NOMO-1 treated with dmso at 0.1 percent for 144 hours (cell line): ENCODE results near the gene HOXA9.

Experiments
- DNase-seq: peaks from one replicate; lab custom pipeline; 2025; ENCODE audit not compliant: unreplicated experiment; lab: John Stamatoyannopoulos, UW

HOXA9 gene

DNA sequence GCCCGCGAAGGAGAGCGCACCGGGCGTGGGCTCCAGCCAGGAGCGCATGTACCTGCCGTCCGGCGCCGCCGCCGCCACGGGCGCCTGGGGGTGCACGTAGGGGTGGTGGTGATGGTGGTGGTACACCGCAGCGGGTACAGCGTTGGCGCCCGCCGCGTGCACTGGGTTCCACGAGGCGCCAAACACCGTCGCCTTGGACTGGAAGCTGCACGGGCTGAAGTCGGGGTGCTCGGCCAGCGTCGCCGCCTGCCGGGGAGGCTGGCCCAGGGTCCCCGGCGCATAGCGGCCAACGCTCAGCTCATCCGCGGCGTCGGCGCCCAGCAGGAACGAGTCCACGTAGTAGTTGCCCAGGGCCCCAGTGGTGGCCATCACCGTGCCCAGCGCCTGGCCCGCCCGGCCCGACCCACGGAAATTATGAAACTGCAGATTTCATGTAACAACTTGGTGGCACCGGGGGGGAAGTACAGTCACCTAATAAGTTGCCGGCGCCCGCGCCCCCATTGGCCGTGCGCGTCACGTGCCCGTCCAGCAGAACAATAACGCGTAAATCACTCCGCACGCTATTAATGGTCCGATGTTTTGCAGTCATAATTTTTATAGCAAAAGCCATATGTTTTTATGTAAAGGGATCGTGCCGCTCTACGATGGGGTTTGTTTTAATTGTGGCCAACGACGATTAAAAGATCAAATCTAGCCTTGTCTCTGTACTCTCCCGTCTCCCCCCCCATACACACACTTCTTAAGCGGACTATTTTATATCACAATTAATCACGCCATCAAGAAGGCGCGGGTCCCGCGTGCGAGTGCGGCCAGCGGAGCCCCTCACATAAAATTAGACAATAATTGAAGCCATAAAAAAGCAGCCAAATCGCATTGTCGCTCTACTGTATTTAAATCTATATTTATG, at the start of gene HOXA9:
HOXA9 (minus strand) TSS at position 449 of the 907 bp plus-strand sequence; CDS start at position 369, 80 bp downstream.
- DNase-seq: peak; percentile 81

DNA sequence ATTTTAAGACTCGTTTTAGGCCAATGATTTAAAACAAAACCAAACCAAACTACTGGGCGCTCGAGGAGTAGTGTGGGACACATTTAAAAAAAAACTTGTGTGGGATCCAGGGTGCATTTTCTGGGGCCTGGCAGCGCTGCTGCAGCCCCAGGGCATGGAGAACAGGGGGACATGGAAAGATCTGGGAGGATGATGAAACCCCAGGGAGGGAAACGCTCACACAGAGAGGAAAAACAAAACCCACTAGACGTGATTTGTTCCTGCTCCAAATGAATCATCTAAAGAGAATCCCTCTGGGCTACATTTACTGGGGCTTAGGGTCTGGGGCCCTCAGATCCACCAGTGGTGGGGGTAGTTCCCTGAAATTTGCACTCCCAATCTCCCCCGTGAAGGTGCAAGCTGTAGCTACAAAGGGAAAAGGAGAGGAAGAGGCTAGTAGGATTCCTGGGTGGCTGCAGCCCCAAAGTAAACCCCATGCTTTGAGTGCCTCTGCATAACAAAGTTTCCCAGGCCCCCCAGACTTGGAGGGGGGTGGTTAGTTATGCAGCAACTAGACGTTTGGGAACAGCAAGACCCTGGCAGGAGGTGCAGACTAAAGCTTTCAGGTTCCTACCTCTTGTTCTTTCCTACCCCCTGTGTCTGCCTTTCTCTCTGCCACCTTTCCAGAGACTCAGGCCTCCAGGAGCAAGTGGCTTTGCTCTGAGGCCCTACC, 49.1 kb upstream of the HOXA9 start:
- no peak for DNase-seq

DNA sequence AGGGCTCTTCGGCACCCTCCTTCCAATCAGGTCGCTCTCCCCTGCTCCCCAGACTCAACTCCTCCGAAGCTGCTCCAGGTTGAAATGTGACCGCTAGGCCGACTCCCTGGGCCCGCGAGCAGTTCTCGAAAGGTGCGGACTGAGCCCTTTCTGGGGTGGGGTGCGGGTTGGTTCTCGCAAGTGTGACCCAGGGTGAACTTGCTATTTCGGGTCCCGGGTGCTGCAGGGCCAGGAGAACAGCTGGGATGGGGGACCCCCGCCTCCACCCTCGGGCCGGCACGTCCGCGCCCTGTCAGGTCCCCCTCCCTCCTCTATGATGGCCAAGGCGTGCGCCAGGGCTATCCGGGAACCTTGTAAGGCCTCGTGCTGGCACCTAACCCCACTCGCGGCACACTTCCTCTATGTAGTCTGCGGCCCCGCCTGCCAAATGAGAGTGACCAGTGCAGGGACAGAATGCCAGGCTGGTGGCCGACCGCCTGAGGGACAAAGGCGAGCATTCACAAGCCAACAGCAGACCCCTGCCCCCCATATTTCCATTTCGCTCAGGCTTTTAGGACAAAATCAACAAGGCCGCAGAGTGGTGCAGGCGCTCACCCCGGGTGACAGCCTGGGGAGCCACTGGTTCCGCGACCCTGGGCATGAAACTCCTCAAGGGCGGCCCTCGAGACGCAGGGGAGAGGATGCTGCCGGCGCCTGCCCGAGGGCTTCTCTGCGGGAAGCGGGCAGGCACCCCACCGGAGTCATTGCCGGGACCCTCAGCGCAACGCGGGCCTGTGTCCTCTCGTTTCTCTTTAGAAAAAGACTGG, 48.3 kb upstream of the HOXA9 start:
- DNase-seq: no peak

DNA sequence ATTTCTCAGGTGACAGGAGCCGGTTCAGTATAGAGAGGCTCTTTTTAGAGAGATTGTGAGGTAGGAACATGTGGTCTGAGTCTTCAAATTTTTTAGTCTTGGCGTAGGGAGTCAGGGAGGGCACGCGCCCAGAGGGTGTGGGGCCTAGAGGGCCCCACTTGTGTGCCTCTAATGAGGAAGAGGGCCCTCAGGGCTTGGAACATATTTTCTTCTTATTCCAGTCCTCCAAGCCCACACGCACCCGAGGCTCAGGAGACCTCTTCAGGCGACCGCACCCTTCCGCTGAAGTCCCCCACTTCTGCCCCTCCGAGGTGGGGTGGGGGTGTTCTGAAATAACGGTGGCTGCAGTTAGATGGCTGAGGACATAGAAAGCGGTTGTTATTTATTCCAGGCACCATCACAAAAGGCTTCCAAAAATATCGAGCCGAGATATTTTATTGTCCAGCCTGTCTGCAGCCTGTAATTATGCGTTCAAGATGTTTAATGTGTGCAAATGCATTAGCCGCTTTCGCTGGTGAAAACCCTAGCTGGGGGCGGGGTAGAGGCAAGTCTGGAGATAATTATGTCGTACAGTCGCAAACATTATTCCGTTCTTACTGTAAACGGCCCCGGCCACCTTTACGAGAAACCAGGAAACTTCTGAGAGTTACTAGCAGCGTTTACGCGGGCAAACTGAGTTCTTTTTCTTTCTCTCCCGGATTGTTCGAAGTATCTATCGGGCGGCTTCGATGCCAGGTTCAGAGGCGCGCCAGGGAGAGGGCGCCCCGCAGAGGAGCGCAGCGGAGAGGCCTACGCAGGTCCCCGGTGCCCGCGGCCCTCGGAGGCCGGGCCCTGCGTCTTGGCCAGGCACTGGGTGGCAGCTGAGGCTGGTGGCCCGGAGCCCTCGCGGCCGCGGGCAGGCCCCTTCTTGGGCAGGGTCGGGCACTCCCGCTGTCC, 47.4 kb upstream of the HOXA9 start:
- DNase-seq: no peak

DNA sequence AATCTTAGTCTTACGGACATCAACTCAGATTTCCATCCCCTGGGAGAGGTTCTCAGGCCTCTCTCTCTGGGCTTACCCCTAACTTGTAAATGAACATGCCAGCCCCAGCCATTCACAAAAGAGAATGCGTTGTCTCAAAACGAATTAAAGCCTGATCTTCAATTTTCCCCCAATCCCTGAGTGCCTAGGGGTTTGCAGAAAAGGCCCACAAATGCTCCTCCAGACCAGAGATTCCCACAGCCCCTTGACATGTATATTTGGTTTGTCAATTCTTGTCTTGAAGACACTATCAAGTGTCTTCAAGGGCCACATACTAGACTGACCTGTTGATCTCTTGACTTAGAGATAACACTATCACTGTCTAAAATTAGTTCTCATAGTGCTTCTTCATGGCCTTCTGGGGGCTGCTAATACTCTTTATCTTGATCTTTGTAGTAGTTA, 46.4 kb upstream of the HOXA9 start:
- DNase-seq: no peak

DNA sequence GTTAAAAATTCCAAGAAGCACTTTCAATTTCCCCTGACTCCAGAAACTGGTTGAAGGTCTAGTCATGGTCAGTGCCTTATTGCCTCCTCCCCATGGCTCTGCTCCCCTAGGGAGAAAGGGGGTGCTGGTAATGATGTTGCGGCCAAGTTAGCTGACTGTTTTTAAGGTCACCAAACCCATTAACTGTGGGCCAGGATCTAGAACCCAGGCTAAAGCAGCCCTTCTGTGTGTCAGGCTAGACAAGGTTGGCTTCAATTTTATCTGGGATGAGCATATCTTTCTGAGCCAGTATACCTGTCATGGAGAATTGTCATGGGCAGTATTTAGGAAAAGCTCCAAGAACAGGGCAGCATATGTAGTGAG, 45.7 kb upstream of the HOXA9 start:
- no peak for DNase-seq

DNA sequence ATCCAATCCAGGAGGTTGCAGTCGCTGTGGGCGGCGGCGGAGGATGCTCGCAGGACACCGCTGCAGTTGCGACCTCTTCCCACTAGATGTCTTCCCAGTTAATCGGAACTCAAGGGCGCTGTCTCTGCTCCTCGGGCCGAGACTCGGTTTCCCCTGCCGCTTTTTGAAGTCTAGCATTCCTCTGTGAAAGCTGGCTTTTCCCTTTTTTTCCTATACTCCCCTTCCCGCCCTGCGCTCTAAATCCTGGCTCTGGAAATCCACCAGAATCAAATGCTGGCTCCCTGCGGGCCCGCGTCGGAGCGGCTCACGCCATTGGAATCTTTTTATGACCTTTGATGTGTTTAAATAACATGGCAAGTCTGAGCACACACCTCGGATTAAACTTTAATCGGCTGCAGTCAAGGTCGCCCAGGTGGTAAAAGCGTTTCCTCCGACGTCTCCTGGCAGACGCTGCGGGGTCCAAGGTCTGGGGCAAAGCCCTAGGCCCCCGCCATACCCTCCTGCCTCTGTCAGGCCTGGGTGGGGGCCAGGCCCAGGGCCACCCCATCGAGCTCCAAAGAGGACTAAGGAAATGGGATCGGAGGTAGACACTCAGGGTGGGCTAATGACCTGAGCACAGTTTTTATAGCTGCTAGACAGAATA, 45.2 kb upstream of the HOXA9 start:
- no peak for DNase-seq

DNA sequence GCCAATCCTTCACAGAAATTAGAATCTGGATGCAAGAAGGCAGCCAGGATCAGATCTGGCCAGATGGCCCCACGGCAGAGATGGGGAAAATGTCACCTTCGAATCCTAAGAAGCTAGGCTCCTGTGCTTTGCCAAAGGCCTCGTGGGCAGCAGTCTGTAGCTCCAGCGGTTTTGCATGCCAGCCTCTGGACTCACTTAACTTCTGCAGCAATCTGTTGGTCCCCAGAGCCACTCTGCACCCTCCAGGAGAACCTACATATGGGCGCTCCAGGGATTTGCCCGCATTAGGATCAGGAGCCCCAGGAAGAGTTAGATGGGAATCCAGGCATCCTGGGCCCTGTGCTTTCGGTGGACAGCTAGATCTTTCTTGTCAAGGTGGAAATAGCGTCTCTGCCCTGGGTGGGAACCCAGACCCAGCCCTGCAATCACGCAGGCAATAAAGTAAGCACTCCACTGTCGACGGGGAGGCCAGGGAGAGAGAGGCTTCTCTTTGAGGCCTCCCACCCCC, 44.6 kb upstream of the HOXA9 start:
- no peak for DNase-seq

DNA sequence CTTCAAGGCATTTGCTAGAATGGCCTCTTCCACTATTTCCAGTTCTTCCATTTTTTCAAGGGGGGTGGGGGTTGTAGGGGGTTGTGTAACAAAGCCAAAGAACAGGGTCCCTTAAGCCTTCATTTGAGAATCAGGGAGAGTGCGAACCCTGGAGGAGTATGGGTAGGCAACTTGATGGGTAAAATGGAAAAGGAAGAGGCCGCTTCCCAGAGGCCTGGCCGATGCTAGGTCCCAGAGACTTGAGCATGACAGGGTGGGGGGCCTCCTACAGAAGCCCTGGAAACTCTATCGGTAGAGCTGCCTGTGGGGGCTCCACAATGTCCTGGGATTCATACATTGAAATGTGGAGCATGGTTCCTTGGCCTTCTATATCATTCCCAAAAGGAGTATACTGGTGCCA, 43.7 kb upstream of the HOXA9 start:
- no peak for DNase-seq

DNA sequence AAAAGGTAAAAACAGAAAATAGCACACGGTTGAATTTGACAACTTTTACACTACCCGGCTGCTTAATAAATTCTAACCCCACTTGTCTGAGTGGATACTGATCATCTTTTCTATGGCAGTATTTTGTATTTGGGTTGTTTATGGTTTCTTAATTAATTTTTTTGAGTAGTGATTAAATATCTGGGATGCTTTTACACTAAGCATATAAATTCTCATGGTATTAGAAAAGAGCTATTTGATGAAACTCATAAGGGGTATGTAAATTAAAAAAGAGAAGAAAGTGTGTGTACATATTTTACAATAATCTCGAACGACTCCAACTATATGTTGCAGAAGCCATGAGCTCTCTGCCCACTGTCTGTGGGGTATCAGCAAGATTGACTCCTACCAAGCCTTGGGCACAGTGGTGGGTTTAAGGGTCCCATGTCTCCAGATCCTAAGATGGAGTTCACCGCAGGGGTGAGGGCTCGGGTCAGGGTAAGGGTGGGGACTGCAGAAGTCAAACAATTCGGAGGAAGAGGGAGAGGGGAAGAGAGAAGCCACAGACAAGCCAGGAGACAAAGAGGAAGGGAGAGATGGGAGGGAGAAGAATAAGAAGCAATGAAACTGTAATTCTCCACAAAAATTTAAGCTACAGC, 42.1 kb upstream of the HOXA9 start:
- no peak for DNase-seq

DNA sequence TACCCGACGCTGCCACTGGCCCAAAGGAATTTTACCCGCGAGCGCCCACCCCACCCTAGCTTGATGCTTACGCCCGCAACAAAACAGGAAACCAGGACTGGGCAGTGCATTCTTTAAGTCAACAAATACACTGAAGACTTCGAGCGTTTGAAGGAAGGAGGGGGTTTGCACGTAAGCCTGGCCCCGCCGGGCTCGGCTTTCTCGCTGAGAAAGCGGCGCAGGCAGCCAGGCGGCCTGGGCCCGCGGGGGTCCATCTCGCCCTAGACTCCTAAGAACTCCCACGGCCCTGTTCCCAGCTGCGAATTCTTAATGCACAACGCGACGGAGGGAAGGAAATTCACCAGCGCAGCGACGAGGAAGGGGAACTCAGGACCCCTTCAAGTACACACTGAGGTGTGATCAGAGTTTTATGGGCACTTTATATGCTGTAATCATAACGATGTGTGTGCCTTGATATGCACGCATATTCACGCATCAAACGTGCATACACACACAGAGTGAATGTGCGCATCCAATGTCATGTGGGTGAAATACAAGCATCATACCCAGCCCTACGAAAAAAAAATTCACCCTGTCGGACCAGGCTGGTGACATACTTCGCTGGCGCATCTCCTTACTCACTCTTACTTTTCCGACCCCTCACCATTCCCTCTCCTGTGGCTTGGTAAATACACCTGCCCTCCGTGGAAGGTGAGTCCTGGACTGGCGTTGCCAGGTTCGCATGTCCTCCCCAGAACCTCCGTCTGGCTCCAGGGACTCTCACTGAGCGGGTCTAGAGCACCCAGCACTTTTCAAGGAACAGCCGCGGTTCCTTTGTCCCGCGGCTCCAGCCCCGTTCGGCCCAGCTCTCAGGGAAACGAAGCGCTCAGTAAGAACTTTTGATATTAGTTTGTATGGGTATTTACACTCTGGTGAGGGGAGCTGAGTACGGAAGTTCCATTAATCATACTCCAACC, 40.3 kb upstream of the HOXA9 start:
- no peak for DNase-seq

DNA sequence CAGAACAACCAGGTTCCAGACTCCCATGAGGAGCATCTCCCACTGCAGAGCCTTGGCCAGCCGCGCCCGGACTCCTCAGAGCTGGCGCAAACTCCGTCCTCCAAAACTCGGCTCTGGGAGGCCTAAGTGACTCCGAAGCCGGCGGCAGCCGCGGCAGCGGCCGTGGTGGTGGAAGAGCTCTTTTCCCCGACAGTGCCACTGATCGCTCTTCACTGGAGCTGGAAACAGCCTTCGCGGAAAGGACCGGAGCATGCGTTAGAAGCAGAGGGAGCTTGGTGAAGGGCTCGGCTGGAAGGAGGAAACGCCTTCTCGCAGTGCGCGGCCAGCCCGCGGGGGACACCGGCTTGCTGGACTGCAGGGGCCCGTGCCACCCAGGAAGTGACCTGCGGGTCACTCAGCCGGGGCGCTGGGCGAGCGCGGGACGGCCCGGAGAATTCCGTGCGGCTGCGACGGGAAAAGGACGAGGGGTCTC, 39.5 kb upstream of the HOXA9 start:
- DNase-seq: no peak

DNA sequence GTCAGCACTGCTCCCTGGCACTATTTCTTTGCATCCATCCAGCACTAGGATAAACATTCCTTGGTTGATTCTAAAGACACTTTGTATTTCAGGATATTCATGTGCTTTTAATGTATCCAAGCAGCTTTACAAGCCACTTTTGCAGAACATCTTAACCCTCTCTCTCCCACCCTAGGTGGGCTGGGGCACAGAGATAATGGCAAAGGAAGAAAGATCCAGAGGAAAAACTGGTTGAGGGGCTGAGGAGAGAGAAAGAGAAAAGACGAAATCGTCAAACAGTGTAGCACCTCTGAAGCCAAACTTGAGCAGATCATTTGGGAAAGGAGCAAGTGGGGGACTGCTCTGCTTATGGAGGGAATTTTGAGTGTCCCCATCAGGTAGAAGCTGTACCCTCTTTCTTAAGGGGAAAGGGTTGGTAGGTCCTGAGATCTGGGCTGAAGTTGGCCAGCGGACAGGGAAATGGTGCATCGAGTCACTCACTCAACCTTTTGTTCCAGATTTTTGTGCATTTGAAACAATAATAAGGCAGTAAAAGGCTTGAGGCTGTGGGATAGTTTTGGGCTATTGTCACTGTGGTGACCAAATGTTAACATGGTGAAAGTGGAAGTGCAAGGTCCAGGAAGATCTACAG, 38.7 kb upstream of the HOXA9 start:
- no peak for DNase-seq

DNA sequence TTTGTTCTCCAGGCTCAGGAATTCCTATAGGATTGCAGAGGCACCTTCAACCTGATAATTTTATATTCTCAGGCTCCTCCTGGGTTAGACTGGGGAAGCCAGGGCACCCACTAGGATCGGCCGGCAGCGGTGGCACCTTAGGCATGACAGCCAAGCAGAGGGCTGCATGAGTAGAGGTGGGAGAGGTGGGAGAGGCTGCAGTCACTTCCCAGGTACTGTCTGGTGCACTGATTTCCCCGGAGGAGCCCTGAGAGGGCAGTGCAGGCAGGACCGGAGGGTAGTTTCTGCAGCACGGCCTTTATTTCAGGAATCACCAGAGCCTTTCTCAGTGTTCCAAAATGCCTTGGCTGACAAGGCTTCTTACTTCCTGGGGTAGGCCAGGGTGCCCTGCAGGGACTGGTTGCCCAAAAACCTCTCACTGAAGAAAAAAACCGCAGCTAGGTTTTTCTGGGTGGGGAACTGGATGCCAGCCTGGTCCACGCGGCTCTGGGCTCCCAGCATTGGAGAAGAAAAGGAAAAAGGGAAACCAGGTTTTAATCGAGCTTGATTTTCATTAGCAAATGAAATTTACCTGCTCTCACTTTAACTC, 38.1 kb upstream of the HOXA9 start:
- DNase-seq: no peak

DNA sequence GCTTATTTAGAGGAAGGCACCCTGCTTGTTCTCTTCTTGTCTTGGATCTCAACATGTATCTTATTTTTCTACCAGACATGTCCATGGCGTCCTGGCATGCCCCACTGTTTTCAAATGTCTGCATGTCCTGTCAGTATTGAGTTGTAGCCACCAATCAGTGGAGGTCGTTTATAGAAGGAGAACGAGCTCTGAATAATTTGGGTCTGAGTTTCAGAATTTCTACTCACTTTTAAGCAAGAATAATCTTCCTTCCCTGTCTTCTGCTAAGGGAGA, 37.5 kb upstream of the HOXA9 start:
- no peak for DNase-seq

DNA sequence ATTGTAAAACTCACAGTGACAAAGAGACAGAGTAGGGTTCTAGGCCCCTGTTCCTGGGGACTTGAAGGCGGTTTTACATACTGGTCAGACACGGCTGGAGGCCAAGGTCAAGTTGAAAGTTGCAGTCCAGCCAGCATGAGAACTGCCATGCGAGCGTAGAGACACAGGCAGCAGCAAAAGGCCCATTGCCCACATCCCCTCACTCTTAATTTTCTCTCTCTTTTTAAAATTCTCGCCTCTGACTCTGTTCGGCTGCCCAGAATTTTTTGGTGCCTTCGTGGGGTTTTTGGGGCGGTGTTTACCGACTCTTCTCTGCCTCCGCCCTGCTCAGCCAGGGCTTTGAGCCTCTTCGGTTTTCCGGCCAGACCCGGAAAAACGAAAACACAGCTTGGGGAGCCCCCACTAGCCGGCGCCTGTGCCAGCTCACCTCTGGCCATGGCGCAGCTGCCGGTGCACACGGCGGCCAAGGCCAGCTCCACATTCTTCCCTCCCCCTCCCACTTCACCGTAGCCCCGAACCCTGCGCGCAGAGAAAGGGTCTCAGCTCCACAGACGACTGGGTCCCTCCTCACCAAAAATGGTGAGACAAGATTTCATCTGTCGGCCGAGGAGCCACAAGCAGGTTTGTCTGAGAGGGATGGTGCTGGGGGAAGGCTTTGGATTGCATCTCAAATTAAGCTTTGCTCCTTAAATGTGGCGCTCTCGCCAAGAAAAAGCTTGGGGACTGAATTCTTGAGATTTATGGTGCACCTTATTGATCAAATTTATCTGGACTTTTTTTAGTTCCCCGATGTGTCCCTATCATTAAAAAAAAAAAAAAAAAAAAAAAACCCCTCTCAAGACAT, 36.9 kb upstream of the HOXA9 start:
- no peak for DNase-seq
